ENCODE data around the gene ATP5PO. TPM values are rescaled to one million over a fixed set of nuclear protein-coding genes. Genes with fewer than 3 reads are reported as not detected.

Gene ATP5PO, protein sequence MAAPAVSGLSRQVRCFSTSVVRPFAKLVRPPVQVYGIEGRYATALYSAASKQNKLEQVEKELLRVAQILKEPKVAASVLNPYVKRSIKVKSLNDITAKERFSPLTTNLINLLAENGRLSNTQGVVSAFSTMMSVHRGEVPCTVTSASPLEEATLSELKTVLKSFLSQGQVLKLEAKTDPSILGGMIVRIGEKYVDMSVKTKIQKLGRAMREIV
- total RNA-seq: 100 to 1,000 TPM; 208 to 242 TPM

DNA sequence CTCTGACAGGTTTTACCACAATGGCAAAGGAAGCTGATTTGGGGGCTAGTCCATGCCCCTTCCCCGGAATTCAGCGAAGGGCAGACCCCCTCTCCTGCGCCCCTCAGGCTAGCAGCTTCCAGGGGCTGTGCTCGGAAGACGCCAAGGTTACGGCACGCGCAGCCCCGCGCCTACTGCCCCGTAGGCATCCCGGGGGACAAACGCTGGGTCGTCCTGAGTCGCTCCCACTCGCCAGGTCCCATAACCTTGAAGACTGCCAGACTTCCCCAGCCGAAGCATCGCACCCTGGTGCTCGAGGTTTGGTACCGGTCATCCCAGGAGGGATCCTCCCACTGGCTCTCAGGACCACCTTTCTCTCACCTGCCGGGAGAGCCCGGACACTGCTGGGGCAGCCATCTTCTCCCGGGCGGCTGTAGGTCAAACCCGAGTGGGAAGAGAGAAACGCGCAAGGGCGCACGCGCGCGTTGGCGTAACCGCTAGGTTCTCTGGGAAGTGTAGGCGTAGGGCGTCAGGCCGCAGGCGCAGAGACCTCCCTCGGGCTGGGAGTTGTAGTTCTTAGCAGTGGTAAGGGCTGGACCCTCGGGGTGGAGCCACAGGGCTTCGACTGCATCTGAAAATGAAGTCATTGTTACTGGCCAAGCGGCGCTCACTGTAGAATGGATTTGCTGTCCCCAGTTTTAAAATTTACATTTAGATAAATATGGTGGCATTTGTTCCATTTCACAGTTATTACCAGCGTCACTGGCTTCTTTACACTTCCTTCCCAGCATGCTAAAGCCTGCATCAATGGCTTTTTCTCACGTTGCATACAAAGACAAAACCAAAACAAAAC is at the start of gene ATP5PO:
Gene ATP5PO (minus strand): TSS at position 437 of the 832 bp plus-strand sequence. CDS start 41 bp downstream, at position 396.
- Mint-ChIP-seq H3K27ac (peak within 1 kb of the TSS; percentile 96 to 100), H3K36me3 (peaks cover 18 to 28% of the 10 kb centered on the region in 2 donors), H3K9me3 (no peaks in the 10 kb centered on the region)
- ATAC-seq (peak; percentile 99 to 100), DNase-seq (ENCODE audit: low spot score in 2 of 2) (peak; percentile 93 to 98)

DNA sequence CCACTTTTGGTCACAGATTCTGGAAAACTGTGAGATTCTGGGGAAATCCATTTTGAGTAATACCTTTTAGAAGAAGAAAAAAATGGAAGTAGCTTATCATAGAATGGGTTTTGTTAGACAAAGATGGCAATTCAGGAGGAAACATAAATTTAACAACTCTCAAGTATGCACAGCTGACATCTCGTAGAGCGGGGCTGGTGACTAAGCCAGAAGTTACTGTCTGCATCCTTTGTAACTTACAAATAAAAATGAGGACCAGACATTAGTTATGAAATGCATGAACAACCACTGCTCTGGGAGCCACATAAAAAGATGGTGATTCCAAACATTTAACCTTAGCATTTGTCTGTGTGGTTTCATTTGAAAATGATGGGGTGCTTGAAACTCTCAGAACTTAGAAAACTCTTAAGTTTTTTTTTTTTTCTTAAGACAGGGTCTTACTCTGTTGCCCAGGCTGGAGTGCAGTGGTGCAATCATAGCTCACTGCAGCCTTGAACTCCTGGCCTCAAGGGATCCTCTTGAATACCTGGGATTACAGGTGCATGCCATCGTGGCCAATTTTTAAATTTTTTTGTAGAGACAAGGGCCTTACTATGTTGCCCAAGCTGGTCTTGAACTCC is 49.2 kb upstream of the ATP5PO start:
- no peak for DNase-seq (ENCODE audit: low spot score in 2 of 2)

DNA sequence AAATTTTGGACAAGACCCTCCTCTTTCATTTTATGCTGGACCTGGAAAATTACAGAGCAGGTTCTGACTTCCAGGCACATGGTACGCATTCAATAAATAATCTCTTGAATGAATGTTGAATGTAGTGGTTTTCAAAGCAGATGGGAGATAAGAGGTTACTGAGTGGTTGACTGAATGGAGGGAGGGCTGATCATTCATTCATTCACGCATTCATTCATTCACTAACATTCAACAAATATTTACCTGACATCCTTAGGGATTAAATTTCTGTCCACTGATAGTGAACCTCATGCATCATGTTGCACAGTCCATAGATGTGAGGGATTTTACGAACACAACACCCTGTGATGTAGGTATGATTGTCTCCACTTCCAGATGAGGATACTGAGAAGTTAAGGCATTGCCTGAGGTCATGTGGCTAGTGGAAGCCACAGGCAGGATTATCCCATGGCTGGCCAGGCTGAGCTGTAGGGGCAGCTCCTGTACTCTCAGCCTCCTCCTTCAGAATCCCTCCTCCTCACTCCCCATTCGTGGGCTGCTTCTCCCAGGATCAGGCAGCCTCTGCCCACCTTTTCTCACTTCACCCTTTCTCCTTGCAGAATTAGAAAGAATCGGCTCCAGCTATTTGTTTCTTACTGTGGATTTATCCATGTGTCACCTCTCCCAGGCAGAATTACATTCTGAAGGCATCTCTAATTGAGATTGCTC is 48.4 kb upstream of the ATP5PO start:
- peaks cover 23 to 52% of the 10 kb centered on the region in 2 donors for H3K36me3 Mint-ChIP-seq
- no peak overlapping the region for H3K27ac Mint-ChIP-seq

More for the DNA sequence above, 49.2 kb upstream of the ATP5PO start:
- H3K27ac Mint-ChIP-seq: no peak overlapping the region
- peaks cover 2 to 29% of the 10 kb centered on the region in 2 donors for H3K9me3 Mint-ChIP-seq
- no peak for ATAC-seq
- peaks cover 15 to 48% of the 10 kb centered on the region in 2 donors for H3K36me3 Mint-ChIP-seq

DNA sequence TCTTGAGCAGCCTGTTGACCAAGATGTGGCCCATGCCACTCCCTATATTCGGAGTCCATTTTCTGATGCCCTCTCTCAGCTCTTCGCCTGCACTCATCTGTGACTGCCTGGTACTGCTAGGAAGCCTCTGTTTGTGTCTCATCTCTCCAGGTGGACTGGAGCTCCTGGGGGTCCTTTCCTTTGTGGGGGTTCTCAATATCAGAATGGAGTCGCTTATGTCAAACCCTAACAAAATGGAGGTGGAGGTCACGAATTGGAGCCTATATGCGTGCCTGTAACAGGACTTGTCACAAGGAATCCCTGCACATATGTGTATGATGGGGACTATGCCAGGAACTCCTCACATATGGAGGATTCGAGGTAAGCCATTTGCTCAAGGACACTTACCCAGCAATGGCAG is 46.7 kb upstream of the ATP5PO start:
- ATAC-seq: no peak
- H3K9me3 Mint-ChIP-seq: peaks cover 7 to 40% of the 10 kb centered on the region in 2 donors
- peaks cover 33 to 69% of the 10 kb centered on the region in 2 donors for H3K36me3 Mint-ChIP-seq
- H3K27ac Mint-ChIP-seq: no peak overlapping the region
- no peak for DNase-seq (ENCODE audit: low spot score in 2 of 2)

More for the DNA sequence above, 48.4 kb upstream of the ATP5PO start:
- ATAC-seq: no peak
- no peak for DNase-seq (ENCODE audit: low spot score in 2 of 2)
- peaks cover 7 to 33% of the 10 kb centered on the region in 2 donors for H3K9me3 Mint-ChIP-seq

GRCh38 chr21:33961061-33961460 is 45.5 kb upstream of the ATP5PO start:
- no peak overlapping the region for H3K27ac Mint-ChIP-seq
- DNase-seq (ENCODE audit: low spot score in 2 of 2) (no peak), ATAC-seq (no peak)
- peaks cover 33 to 73% of the 10 kb centered on the region in 2 donors for H3K36me3 Mint-ChIP-seq
- H3K9me3 Mint-ChIP-seq: peaks cover 7 to 40% of the 10 kb centered on the region in 2 donors

- Mint-ChIP-seq H3K36me3 (peaks cover 33 to 73% of the 10 kb centered on the region in 2 donors), H3K9me3 (peaks cover 7 to 40% of the 10 kb centered on the region in 2 donors), H3K27ac (no peak overlapping the region)
- DNase-seq (ENCODE audit: low spot score in 2 of 2) (no peak), ATAC-seq (no peak)
Observed at GRCh38 chr21:33959680-33960079, 44.1 kb upstream of the ATP5PO start.

DNA sequence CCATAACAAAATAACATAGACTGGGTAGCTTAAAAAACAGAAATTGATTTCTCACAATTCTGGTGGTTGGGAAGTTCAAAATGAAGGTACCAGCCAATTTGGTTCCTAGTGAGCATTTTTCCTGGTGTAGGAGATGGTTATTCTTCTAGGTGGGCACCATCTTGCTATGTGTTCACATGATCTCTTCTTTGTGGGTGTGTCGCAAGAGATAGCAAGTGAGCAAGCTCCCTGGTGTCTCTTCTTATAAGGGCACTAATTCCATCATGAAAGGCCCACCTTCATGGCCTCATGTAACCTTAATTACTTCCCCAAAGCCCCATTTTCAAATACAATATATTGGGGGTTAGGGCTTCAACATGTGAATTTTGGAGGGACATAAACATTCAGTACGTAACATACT is 38.8 kb upstream of the ATP5PO start:
- ATAC-seq: no peak
- Mint-ChIP-seq H3K36me3 (peaks cover 25 to 32% of the 10 kb centered on the region in 2 donors), H3K27ac (no peak overlapping the region), H3K9me3 (peaks cover under 1 to 10% of the 10 kb centered on the region in 2 donors)
- no peak for DNase-seq (ENCODE audit: low spot score in 2 of 2)

GRCh38 chr21:33951276-33952178 is 35.9 kb upstream of the ATP5PO start:
- Mint-ChIP-seq H3K36me3 (peaks cover 16 to 17% of the 10 kb centered on the region in 2 donors), H3K27ac (peak overlapping the region; percentile 17 to 99), H3K9me3 (peaks cover 0 to 3% of the 10 kb centered on the region in 2 donors)
- no peak for ATAC-seq
- no peak for DNase-seq (ENCODE audit: low spot score in 2 of 2)

DNA sequence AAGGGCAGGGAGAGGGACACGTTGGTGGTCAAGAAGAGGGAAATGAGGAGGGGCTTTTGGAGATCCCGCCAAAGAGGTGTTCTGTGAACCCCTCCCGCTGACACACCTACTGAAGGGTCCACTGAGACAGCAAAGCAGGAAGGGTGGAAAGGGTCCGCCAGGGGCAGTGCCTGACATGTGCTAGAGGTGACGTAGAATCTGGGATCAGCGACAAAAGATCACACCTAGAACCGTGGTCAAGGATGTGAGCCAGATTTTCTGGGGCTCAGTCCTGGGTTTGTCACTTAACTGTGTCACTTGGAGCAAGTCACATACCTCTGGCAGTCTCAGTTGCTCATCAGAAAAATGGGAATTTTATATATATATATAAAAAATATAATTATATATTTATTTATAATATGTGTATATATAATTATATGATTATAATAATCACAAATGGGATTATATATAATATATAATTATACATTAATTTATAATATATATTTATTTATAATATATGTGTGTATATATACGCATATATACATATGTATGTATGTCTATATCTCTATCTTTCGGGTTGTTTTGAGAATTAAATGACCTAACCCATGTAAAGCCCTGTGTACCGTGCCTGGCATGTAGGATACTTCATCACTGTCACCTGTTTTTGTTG is 35.0 kb upstream of the ATP5PO start:
- peak overlapping the region; percentile 97 to 99 for H3K27ac Mint-ChIP-seq
- DNase-seq (ENCODE audit: low spot score in 2 of 2): peak in 1 of 2 donors; percentile 65
- peak in 1 of 2 donors; percentile 1 for ATAC-seq
- H3K9me3 Mint-ChIP-seq: peaks cover 0 to 3% of the 10 kb centered on the region in 2 donors
- H3K36me3 Mint-ChIP-seq: peaks cover 18 to 19% of the 10 kb centered on the region in 2 donors

- peak; percentile 55 to 68 for ATAC-seq
- H3K36me3 Mint-ChIP-seq: peaks cover 22 to 24% of the 10 kb centered on the region in 2 donors
Observed at GRCh38 chr21:33949516-33950430, 34.2 kb upstream of the ATP5PO start.

DNA sequence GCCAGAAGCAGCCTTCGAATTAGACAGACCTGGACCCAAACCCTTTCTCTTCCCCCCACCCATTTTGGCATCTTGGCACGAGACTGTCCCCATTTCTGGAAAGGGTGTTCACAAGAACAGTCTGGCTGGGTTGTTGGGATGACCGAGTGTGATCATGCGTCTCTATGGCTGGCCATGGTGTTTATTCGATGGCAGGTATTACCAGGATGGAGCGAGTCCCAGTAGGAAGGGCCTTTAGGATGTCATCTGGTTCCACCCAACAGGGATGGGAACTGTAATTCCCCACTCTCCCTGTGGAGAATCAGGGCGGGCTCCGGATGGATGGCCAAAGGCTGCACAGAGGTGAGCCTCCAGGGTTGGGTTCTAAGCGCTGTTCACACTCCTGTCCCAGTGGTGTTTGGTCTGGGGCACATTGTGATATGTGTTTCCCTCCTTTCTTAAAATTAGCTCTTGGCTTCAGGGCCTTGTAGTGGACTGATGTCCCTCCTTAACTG is 33.4 kb upstream of the ATP5PO start:
- no peak for ATAC-seq
- H3K36me3 Mint-ChIP-seq: peaks cover 26 to 27% of the 10 kb centered on the region in 2 donors
- peak overlapping the region; percentile 97 to 99 for H3K27ac Mint-ChIP-seq
- peaks cover 7 to 8% of the 10 kb centered on the region in 2 donors for H3K9me3 Mint-ChIP-seq
- DNase-seq (ENCODE audit: low spot score in 2 of 2): no peak

More at GRCh38 chr21:33949516-33950430, 34.2 kb upstream of the ATP5PO start:
- Mint-ChIP-seq H3K27ac (peak overlapping the region; percentile 97 to 99), H3K9me3 (peaks cover 3 to 6% of the 10 kb centered on the region in 2 donors)
- peak; percentile 68 to 85 for DNase-seq (ENCODE audit: low spot score in 2 of 2)

DNA sequence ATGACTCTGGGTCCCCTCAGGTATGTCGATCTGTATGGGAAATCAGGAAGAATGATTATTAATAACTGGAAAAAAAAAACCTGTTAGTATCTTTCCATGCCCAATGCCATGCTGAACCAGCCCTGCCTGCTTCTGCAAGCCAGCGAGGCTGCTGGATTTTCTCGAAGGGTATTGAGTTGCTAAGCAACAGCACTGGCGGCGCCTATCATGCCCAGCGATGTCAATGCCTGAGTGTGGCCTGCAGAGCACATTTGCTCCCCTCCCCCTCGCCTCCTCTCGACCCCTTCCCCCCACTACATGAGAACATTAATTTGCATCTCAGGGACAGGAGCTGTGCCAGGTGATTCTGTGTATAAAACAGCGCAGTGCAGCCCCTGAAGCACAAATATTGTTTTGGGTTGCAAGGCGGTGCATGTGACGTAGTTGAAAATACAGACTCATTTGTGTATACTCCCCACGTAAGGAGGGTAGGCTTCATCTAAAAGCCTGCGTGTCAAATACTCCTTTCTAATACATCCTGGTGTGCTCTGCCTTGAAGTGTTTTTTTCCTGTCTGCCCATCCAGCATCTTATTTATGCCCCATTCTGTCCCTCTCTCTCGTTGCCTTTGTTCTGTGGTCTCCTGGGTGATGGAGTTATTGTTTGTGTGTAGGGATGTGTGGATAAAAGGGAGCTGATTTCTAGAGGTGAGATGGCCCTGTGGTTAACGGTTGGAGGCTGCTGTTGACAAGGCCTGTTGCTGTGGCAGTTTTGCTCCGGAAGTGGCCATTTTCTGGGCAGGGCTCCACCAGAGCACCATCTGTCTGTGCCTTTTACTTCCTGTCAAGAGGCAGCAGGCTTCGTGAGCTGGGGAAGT is 32.7 kb upstream of the ATP5PO start:
- H3K36me3 Mint-ChIP-seq: peaks cover 26 to 32% of the 10 kb centered on the region in 2 donors

DNA sequence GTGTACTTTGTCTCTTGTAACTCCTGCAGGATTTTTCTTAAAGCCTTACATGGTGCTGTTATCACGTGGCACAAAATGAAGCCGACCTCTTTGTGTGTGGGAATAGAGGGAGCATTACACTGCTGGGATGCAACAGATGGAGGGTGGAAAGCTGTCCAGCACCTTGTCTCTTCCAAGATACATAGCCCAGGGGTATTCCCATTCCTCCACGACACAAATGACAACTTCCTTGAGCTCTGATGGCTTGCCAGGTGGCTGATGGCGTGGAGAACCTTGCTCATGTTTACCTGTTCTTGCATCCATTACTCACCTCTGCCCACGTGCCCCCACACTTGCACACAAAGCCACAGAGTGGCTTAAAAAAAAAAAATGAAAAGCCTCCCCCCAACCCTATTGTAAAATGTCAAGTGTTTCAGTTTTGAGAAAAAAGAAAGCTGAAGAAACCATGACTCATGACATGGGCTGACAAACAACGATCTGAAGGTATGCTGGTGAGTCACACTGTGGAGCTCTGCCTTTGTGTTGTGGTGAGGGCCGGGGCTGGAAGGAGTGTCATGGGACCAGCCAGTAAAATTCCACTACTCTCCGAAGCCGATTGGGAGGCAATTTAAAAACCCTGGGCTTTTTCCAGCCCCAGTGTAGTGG is 32.0 kb upstream of the ATP5PO start:
- peaks cover 7 to 8% of the 10 kb centered on the region in 2 donors for H3K9me3 Mint-ChIP-seq
- H3K27ac Mint-ChIP-seq: peak overlapping the region; percentile 97 to 99
- DNase-seq (ENCODE audit: low spot score in 2 of 2) (peak; percentile 78 to 91), ATAC-seq (peak; percentile 68 to 76)
- peaks cover 26 to 35% of the 10 kb centered on the region in 2 donors for H3K36me3 Mint-ChIP-seq

More for the DNA sequence above, 32.7 kb upstream of the ATP5PO start:
- Mint-ChIP-seq H3K27ac (peak overlapping the region; percentile 97 to 99), H3K9me3 (peaks cover 7 to 8% of the 10 kb centered on the region in 2 donors)
- ATAC-seq (peak; percentile 46 to 66), DNase-seq (ENCODE audit: low spot score in 2 of 2) (peak; percentile 79 to 92)
